ENCODE results near the gene SPINK5. TPM values are rescaled to one million over a fixed set of nuclear protein-coding genes. Genes with fewer than 3 reads are reported as not detected.

The SPINK5 gene
- 0.13 and 0.29 TPM in 2 replicates for total RNA-seq

DNA sequence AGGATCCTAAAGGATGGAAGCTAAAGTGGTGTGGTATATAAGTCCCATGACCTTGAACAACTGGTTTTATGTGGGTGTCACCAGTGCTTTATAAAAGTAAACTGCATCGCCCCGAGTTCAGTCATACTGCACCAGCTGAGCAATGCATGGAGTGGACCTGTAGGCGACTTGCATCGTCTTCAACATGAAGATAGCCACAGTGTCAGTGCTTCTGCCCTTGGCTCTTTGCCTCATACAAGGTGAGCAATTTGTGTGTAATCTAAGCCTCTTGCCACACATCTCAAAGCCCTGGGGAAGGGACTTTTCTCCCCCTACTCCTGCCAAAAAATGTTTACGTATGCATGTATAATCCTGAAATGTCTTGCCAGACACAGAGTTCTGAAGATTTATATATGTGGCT, at the start of gene SPINK5:
Gene SPINK5 (plus strand): TSS at position 120 of the 400 bp plus-strand sequence. CDS start 65 bp downstream, at position 185.

DNA sequence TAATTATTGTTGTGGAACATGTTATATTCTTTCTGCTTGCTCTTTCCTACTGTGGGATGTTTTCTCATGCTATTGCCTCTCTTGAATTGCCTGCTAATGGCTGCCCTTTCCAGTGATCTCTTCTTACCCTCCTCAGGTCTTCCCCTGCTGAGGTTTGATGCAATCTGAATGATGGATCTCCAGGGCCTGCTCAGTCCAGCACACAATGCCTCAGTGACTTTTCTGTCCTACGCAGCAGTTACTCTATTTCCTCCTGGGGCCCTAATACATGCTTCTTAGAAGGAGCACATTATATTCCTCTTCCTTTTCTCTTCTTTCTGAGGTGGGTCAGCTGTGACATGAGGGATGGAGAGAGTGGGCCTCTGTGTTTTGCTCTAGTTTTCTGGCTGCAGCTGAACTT, 104.5 kb downstream of the SPINK5 start, which contains the start of gene SPINK14:
Gene SPINK14 (plus strand): TSS at position 301 of the 400 bp plus-strand sequence. CDS start 1,187 bp downstream, outside the sequence.

Other genes starting within 250 kb of the SPINK5 start
- not detected in 2 replicates for gene SPINK1, start 232.3 kb upstream of the SPINK5 start, total RNA-seq
- gene SCGB3A2, start 185.3 kb upstream of the SPINK5 start, total RNA-seq = not detected in 2 replicates
- 0.40 TPM in 1 of 2 replicates, not detected in the other for gene C5orf46, start 157.4 kb upstream of the SPINK5 start, total RNA-seq
- not detected in 2 replicates for gene SPINK14, start 104.6 kb downstream of the SPINK5 start, total RNA-seq
- gene SPINK6, start 139.1 kb downstream of the SPINK5 start, total RNA-seq = not detected in 2 replicates
- not detected in 2 replicates for gene MARCOL, start 174.5 kb downstream of the SPINK5 start, total RNA-seq
- gene SPINK13, start 204.8 kb downstream of the SPINK5 start, total RNA-seq = not detected in 2 replicates
- gene SPINK7, start 248.4 kb downstream of the SPINK5 start, total RNA-seq = not detected in 2 replicates

Measured in thoracic aorta endothelial cell (primary cell).